GM18508 (cell line): ENCODE results near the gene VAMP4.
"Not testable (repeated sequence)": the region's sequence is repeated elsewhere in the genome, so short reads cannot be mapped to it uniquely, and the experiment has no call there.

Source experiments
- ATAC-seq: cut with Tn5 transposase; IDR thresholded peaks from one replicate; pipeline ENCODE4 v1.9.1; 2021; ENCODE audit warnings: moderate number of reproducible peaks; ENCODE audit not compliant: insufficient read depth, unreplicated experiment

VAMP4 gene

GRCh38 chr1:171712341-171712740, 29.5 kb downstream of the VAMP4 start:
- no peak for ATAC-seq

DNA sequence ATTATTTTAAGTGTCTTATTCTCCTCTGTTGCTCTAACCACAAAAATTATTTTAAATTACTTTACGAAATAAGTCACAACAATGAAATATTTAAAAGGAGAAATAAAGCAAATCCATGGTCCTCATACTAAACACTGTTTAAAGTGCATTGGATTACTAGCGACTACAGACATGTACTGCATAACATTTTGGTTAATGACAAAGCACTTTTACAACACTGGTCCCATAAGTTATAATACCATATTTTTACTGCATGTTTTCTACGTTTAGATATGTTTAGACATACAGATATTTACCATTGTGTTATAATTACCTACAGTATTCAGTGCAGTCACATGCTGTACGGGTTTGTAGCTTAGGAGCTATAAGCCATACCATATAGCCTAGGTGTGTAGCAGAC, 30.2 kb downstream of the VAMP4 start:
- ATAC-seq = no peak

DNA sequence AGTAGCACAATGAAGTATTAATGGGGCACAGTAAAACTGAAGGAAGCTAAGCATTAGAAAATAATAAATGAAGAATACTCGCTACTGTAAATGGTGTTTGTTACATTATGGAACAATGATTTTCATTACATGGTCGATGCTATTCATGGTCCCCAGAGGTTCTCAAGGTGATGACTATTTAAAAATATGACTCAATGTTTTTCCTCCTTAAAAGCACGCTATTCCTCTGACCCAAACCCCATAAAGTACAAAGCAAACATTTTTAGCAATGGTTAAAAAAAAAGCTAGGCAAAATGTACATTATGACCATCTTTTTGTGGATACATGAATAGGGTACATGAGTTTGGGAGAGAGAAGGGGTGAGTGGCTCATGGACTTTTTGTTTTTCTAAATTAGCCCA, 34.3 kb downstream of the VAMP4 start:
- no peak for ATAC-seq

GRCh38 chr1:171702598-171702997, 39.3 kb downstream of the VAMP4 start:
- no peak for ATAC-seq

DNA sequence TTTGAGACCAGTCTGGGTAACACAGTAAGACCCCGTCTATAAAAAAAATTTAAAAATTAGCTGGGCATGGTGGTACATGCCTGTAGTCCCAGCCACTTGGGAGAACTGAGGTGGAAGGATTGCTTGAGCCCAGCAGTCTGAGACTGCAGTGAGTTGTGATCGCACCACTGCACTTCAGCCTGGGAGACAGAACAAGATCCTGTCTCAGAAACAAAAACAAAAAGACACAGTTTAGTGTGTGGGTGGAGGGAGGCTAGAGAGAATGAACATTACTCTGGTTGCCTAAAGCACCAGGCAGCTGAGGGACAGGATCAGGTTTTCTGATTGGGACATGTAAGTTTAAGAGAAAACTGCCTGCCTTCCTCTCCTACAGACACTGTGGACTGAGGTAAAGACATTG, 42.3 kb downstream of the VAMP4 start:
- no peak for ATAC-seq

DNA sequence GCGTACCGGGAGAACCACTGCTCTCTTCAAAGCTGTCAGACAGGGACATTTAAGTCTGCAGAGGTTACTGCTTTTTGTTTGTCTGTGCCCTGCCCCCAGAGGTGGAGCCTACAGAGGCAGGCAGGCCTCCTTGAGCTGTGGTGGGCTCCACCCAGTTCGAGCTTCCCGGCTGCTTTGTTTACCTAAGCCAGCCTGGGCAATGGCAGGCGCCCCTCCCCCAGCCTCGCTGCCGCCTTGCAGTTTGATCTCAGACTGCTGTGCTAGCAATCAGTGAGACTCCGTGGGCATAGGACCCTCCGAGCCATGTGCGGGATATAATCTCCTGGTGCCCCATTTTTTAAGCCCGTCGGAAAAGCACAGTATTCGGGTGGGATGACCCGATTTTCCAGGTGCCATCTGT, 46.1 kb downstream of the VAMP4 start:
- not testable (repeated sequence) for ATAC-seq

DNA sequence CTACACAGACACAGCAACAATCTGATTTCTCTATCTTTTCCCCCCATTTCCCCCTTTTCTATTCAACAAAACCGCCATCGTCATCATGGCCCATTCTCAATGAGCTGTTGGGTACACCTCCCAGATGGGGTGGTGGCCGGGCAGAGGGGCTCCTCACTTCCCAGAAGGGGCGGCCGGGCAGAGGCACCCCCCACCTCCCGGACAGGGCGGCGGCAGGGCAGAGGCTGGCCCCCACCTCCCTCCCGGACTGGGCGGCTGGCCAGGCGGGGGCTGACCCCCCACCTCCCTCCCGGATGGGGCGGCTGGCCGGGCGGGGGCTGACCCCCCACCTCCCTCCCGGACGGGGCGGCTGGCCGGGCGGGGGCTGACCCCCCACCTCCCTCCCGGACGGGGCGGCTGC, 48.3 kb downstream of the VAMP4 start:
- not testable (repeated sequence) for ATAC-seq

DNA sequence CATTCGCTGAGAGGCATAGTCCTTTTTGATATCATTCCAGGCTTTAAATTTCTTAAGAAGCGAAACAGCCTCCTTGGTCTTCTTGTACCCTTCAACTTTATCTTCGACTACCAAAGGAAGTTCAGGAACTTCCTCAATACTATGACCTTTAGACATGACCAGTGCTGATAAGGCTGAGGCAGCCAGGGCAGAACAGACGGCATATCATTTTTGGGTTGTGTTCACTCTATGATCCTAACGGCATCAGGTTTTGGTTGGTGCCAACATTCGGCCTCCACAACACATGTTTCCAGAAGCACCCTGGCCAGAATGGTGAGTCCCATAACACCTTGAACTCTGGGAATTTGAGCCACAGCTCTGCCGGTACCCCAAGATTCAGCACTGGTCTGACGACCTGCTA, 58.0 kb downstream of the VAMP4 start:
- no peak for ATAC-seq

DNA sequence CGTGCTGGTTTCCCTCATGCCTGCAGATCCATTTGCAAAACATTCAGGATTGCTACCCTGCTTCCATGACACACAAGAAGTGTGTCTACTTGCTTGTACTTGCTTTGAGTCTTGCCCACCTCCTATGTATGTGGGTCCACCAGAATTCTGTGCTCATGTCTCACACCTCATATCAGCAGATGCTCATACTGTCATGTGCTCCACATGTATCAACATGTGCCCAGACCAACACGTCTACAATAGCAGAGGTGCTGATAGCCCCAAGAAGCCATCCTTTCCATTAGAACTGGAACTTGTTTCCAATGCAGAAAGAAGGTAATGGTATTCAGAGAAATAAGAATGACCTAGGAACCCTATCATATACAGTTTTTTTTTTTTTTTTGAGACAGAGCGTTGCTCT, 61.5 kb downstream of the VAMP4 start:
- ATAC-seq = no peak

DNA sequence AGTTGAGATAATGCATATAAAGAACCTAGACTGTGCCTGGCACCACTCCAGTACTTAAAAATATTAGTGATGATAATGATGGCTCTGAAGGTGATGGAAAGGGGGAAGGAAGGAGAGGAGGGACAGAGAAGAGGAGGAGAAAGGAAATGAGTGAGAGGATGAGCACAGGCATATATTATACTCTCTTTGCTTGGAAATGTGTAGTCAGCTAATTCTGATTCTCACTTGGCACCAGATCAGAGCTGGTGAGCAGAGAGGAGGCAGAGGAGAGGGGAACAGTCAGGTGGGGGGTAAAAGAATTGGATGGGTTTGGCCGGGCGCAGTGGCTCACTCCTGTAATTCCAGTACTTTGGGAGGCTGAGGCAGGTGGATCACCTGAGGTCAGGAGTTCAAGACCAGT, 65.0 kb downstream of the VAMP4 start:
- ATAC-seq = no peak

DNA sequence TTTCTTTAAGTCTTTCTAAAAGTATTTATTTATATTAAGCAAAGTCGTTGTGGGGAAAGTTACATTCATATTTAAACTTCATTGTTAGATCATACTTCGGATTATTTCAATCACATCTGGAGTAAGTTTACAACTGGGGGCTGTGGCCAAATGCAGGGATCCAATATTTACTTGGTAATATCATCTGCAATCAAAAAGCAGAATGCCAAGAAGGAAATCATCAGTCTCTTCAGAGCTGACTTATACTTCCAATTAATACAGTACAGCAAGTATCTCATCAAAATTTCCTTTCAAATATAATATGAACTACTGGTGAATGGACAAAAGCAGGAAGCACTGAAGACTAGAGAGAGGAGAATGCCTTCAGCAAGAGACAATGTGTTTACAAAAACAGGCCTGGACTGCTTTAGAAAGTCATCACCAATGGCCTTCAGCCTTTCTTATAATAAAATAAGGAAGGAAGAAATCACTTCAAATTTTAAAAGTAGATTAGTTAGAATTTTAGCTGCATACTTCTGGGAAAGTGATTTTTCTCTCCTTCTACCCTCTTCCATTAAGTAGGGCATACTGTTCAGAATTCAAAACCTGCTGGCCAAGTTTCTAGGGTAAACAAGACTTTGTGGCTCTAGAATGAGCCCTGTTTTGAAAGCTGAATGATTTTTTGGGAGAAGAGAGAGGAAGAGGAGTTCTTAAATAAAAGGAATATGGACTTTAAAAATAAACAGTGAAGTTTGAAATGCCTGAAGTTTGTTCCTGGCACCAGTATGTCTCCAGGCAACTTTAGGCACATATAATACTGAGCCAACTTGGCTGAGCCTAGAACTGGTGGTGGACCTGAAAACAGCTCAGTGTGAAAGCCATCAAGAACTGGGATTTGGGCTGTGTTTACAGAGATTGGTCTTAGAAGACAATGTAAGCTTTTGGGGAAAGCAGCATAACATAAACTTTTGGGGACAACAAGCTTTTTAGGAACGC, 67.1 kb downstream of the VAMP4 start:
- no peak for ATAC-seq

GRCh38 chr1:171670739-171671138, 71.1 kb downstream of the VAMP4 start:
- ATAC-seq = no peak

DNA sequence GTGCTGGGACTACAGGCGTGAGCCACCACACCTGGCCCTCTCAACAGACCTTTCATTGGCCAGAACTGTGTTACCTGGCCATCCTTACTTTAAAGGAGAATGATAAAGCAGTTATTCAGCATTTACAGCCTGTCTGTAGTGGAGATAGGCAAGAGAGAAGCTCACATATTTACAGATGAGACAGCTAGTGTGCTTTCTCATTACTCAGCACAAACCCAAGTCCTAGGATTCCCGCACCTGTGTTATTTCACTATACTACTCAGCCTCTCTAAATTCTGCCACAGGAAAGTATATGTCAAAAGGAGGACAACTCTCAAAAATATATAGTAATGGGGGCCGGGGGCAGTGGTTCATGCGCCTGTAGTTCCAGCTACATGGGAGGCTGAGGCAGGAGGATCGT, 73.5 kb downstream of the VAMP4 start:
- no peak for ATAC-seq

- no peak for ATAC-seq
Observed at GRCh38 chr1:171666114-171666769, 75.6 kb downstream of the VAMP4 start.

DNA sequence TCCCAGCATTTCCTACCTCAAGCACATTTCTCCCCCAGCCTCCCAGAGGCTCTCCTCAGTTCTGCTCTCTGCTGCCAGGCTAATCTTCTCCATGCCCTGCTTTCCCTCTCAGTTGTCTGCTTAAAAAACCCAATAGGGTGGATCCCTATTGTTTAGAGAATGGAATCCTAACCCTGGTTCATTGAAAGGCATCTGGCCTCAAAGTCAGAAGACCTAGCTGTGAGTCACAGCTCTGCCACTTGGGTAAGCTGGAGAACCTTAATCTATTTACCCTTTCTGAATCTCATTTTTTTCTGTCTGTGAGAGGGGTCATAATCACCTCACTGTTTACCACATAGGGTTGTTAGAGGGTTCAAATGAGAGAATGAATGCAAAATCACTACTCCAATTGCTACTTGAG, 76.9 kb downstream of the VAMP4 start:
- no peak for ATAC-seq

DNA sequence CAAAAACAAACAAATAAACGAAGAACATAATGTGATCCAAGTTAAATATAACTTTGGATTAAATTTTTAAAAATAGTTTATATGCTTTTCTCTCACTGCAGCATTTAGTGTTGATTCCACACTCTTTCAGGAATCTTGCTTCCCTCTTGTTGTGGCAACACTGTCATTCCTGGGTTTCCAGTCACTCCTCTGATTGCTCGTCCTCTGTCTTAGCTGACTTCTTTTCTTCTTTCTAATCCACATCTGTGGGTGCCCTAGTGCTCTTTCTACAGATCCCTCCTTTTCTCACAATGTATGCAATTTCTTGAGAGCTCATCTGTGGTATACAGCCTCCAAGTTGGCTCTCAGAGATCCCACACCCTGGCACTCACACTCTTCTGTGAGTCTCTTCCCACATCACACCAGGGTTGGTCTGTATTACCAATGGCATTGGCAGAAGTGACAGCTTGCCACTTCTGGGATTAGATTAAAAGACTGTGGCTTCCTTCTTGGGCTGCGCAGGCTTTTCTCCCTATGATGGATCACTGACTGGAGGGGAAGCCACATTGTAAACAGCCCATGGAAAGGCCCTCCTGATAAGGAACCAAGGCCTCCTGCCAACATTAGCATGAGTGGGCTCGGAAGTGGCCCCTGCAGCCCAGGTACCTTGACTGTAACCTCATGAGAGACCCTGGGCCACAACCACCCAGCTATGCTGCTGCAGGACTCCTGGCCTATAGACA, 77.8 kb downstream of the VAMP4 start:
- ATAC-seq = no peak

GRCh38 chr1:171663036-171663853, 78.6 kb downstream of the VAMP4 start:
- no peak for ATAC-seq

- ATAC-seq = no peak
Observed at GRCh38 chr1:171661076-171661650, 80.7 kb downstream of the VAMP4 start.

GRCh38 chr1:171656206-171656605, 85.7 kb downstream of the VAMP4 start:
- ATAC-seq = not testable (repeated sequence)

DNA sequence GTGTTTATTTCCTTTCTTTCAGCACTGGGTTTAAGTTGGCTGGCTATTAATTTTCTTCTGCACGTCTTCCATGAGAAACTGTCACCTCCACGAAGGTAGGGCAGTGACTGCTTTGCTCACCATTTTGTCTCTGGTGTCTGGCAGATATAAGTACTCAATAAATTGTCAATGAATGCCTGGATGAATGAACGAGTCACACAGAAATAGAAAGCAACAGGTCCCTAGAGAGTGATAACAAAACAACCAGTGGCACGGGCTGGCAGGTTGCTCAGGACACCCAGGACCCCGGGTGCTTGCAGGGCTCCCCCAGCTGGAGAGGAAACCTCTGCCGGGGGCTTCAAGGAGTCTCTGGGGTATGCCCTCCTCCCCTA, 86.1 kb downstream of the VAMP4 start:
- ATAC-seq = no peak
